Colonic mucosa (tissue), 4 donors: ENCODE results near the gene DDX59. TPM values are rescaled to one million over a fixed set of nuclear protein-coding genes. Genes with fewer than 3 reads are reported as not detected.

Experiments
- DNase-seq: peaks from one replicate; pipeline ENCODE4 v3.0.0-alpha.2; 2020
- H3K27ac ChIP-seq: fragments of 200-600 bp; one replicate; pipeline ENCODE4 v1.8.0; 2021
- H3K27me3 ChIP-seq: fragments of 200-600 bp; one replicate; pipeline ENCODE4 v1.8.0; 2021
- H3K36me3 ChIP-seq: fragments of 200-600 bp; one replicate; pipeline ENCODE4 v1.8.0; 2021
- H3K4me1 ChIP-seq: fragments of 200-600 bp; one replicate; pipeline ENCODE4 v1.8.0; 2021; ENCODE audit warnings: mild to moderate bottlenecking
- H3K4me3 ChIP-seq: fragments of 200-600 bp; one replicate; pipeline ENCODE4 v1.8.0; 2021
- H3K9ac ChIP-seq, 2 donors: one replicate each; pipeline ENCODE4 v1.7.0; 2013; ENCODE audit warnings: control low read depth in 2 of 2, low read depth in 2 of 2, low read length in 2 of 2
- H3K9me3 ChIP-seq: fragments of 200-600 bp; one replicate; pipeline ENCODE4 v1.8.0; 2021
- CTCF ChIP-seq: fragments of 200-600 bp; IDR thresholded peaks from one replicate; pipeline ENCODE4 v1.8.0; 2022; ENCODE audit warnings: antibody characterized with exemption, mild to moderate bottlenecking
- intact Hi-C: fragments of 100-400 bp; cut with DNase I; formaldehyde crosslinking; loops from one replicate; pipeline ENCODE4 v1.14.1; 2022
- total RNA-seq, 2 donors: library from RNA; stranded (reverse); fragmentation: NEBNext Ultra II Directional in 1 of 2; extraction: Animal tissue kit (Norgen Biotek cat#: 25700) in 1 of 2; gene quantifications; one replicate each; pipeline ENCODE4 v1.2.1, GENCODE V29; 2021
- donor health status: healthy.
- donor health status: DM: no; HTN: no; CAD: no.
- donor health status: DM: no; HTN: no; CAD: no.

The DDX59 gene
- 10 to 100 TPM; 10.2 to 14.6 TPM for total RNA-seq

GRCh38 chr1:200669314-200670241, at the start of gene DDX59:
Gene DDX59, minus strand, starts transcription at chr1:200669907. Its CDS starts 3,167 bp downstream, at chr1:200666740.
- H3K4me1 ChIP-seq, result peaks cover 4% of the 10 kb centered on the region
- intact Hi-C loops, result no loop called here
- H3K27ac ChIP-seq, result peak within 1 kb of the TSS; percentile 100

GRCh38 chr1:200714504-200715187, 44.9 kb upstream of the DDX59 start:
- Histone ChIP-seq H3K27me3 (no peaks in the 10 kb centered on the region), H3K36me3 (no peaks in the 10 kb centered on the region), H3K4me1 (no peaks in the 10 kb centered on the region), H3K9me3 (no peaks in the 10 kb centered on the region), H3K27ac (no peak overlapping the region), H3K4me3 (no peak overlapping the region), H3K9ac (no peak overlapping the region)
- DNase-seq, result no peak
- intact Hi-C loops, result no loop called here
- TF ChIP-seq CTCF, result no peak

More at GRCh38 chr1:200669314-200670241, at the start of gene DDX59:
- H3K36me3 ChIP-seq, result no peaks in the 10 kb centered on the region
- peak; percentile 95 for DNase-seq
- TF ChIP-seq CTCF, result no peak
- H3K9me3 ChIP-seq, result no peaks in the 10 kb centered on the region
- H3K4me3 ChIP-seq, result peak within 1 kb of the TSS; percentile 81
- peak within 1 kb of the TSS; percentile 91 to 100 for H3K9ac ChIP-seq
- no peaks in the 10 kb centered on the region for H3K27me3 ChIP-seq

- Histone ChIP-seq H3K4me3 (no peak overlapping the region), H3K27me3 (no peaks in the 10 kb centered on the region), H3K27ac (no peak overlapping the region), H3K36me3 (no peaks in the 10 kb centered on the region), H3K9ac (no peak overlapping the region), H3K9me3 (no peaks in the 10 kb centered on the region), H3K4me1 (no peaks in the 10 kb centered on the region)
- TF ChIP-seq CTCF, result no peak
- intact Hi-C loops, result no loop called here
- DNase-seq, result no peak
These were observed 40.5 kb upstream of the DDX59 start for GRCh38 chr1:200710166-200710565.

- Histone ChIP-seq H3K9ac (no peak overlapping the region), H3K36me3 (no peaks in the 10 kb centered on the region), H3K4me3 (no peak overlapping the region), H3K9me3 (no peaks in the 10 kb centered on the region), H3K27ac (no peak overlapping the region), H3K27me3 (no peaks in the 10 kb centered on the region), H3K4me1 (no peaks in the 10 kb centered on the region)
- intact Hi-C loops, result no loop called here
- DNase-seq, result no peak
- TF ChIP-seq CTCF, result no peak
These were observed 39.1 kb upstream of the DDX59 start for GRCh38 chr1:200708769-200709168.

GRCh38 chr1:200708161-200708560, 38.5 kb upstream of the DDX59 start:
- no peak for TF ChIP-seq CTCF
- H3K4me3 ChIP-seq, result no peak overlapping the region
- H3K27me3 ChIP-seq, result no peaks in the 10 kb centered on the region
- H3K36me3 ChIP-seq, result no peaks in the 10 kb centered on the region
- no peaks in the 10 kb centered on the region for H3K4me1 ChIP-seq
- no peak overlapping the region for H3K27ac ChIP-seq
- H3K9ac ChIP-seq, result no peak overlapping the region
- DNase-seq, result no peak
- intact Hi-C loops, result no loop called here
- H3K9me3 ChIP-seq, result no peaks in the 10 kb centered on the region
